Cardiac fibroblast (primary cell): ENCODE measurements around the gene ATP10D.
"Not testable (repeated sequence)": the region's sequence is repeated elsewhere in the genome, so short reads cannot be mapped to it uniquely, and the experiment has no call there.

Experiments
- DNase-seq, 2 donors: peaks; one replicate each; pipeline versions ENCODE4 v3.0.0 to v3.0.0-alpha.2; 2010; ENCODE audit warnings: low read depth in 2 of 2
- H3K4me3 ChIP-seq, 2 donors: replicated peaks in 1 of 2; 1 replicate in 1 of 2; 2 replicates in 1 of 2; pipeline ENCODE4 v1.5.1; 2011; ENCODE audit warnings: low read depth in 2 of 2, low read length in 2 of 2, mild to moderate bottlenecking in 2 of 2, moderate library complexity in 1 of 2
- TF ChIP-seq, protein P1 (sequence below): IDR thresholded peaks from one replicate; pipeline ENCODE4 v1.5.1; 2011; ENCODE audit warnings: low read depth, mild to moderate bottlenecking, low read length, inconsistent platforms

Gene ATP10D

GRCh38 chr4:47485768-47486167 lies 693 bp downstream of the ATP10D start:
- DNase-seq: no peak
- peak overlapping the region; percentile 63 to 67 for H3K4me3 ChIP-seq
- TF ChIP-seq, protein P1, sequence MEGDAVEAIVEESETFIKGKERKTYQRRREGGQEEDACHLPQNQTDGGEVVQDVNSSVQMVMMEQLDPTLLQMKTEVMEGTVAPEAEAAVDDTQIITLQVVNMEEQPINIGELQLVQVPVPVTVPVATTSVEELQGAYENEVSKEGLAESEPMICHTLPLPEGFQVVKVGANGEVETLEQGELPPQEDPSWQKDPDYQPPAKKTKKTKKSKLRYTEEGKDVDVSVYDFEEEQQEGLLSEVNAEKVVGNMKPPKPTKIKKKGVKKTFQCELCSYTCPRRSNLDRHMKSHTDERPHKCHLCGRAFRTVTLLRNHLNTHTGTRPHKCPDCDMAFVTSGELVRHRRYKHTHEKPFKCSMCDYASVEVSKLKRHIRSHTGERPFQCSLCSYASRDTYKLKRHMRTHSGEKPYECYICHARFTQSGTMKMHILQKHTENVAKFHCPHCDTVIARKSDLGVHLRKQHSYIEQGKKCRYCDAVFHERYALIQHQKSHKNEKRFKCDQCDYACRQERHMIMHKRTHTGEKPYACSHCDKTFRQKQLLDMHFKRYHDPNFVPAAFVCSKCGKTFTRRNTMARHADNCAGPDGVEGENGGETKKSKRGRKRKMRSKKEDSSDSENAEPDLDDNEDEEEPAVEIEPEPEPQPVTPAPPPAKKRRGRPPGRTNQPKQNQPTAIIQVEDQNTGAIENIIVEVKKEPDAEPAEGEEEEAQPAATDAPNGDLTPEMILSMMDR: no peak

GRCh38 chr4:47486231-47486673 lies 1.2 kb downstream of the ATP10D start:
- TF ChIP-seq, protein P1: no peak
- peak; percentile 35 to 45 for DNase-seq
- H3K4me3 ChIP-seq: peak overlapping the region; percentile 63 to 67

GRCh38 chr4:47486727-47487126 lies 1.7 kb downstream of the ATP10D start:
- H3K4me3 ChIP-seq: peak overlapping the region; percentile 63 to 67
- not testable (repeated sequence) for DNase-seq

DNA sequence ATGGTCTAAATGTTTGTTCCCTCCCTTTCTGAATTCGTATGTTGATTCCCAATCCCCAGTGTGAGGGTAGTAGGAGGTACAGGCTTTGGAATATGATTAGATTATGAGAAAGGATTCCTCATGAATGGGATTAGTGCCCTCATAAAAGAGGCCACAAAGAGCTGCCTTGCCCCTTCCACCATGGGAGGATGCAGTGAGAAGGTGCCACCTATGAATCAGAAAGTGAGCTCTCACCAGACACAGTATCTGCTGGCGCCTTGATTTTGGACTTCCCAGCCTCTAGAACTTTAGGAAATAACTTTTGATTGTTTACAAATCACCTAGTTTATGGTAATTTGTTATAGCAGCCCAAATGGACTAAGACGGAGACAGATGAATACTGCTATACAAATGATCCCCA lies 3.6 kb downstream of the ATP10D start:
- no peak overlapping the region for H3K4me3 ChIP-seq
- TF ChIP-seq, protein P1: no peak
- no peak for DNase-seq

GRCh38 chr4:47490550-47490949 lies 5.5 kb downstream of the ATP10D start:
- H3K4me3 ChIP-seq: no peak overlapping the region
- peak; percentile 41 to 71 for DNase-seq
- TF ChIP-seq, protein P1: peak; percentile 59

DNA sequence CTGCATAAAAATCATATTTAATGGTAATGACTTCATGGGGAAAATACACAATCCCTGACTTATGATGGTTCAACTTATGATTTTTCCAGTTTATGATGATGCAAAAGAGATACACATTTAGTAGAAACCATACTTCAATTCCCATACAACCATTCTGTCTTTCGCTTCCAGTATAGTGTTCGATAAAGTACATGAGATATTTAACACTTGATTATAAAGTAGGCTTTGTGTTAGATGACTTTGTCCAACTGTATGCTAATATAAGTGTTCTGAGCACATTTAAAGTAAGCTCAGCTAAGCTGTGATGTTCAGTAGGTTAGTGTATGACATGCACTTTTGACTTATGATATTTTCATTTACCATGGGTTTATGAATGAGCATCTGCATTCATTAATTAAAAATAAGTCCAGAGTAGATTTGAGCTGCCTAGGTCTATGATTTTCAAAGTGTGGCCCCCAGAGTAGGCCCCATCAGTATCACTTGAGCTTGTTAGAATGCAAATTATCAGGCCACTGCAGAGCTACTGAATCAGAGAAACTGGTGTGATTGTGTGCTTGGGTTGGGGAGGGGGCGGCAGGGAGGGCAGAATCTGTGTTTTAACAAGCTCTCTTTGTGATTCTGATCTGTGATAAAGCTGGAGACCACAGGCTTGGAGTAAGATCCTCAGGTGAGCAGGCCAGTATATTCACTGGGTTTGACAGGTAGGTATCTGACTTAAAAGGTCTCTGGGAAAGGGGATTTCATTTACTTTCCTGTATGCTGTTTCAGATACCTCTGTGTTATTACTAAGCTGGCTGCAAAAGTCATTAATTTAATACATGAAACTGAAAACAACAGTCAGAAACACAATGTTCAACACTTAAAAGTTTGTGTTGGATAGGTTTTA lies 8.4 kb downstream of the ATP10D start:
- TF ChIP-seq, protein P1: no peak
- H3K4me3 ChIP-seq: no peak overlapping the region
- DNase-seq: no peak

GRCh38 chr4:47494124-47494430 lies 9.0 kb downstream of the ATP10D start:
- no peak for DNase-seq
- TF ChIP-seq, protein P1: no peak
- no peak overlapping the region for H3K4me3 ChIP-seq
